A549 (cell line): ENCODE results near the gene TTLL1. TPM values are rescaled to one million over a fixed set of nuclear protein-coding genes. Genes with fewer than 3 reads are reported as not detected.
"Not testable (repeated sequence)": the region's sequence is repeated elsewhere in the genome, so short reads cannot be mapped to it uniquely, and the experiment has no call there.

Source experiments
- ATAC-seq, 2 experiments: fragments of 200-7000 bp in 1 of 2; fragments of >200 bp in 1 of 2; cut with Nextera tagmentation in 1 of 2; cut with Tn5 transposase in 1 of 2; 3 replicates each; pipeline versions ENCODE4 v1.8.0 to v1.9.1; 2018 to 2020; ENCODE audit warnings: mild to moderate bottlenecking in 1 of 2, moderate library complexity in 1 of 2
- CTCF ChIA-PET: fragments of 300-600 bp; sonication (Branson Sonifier 250); formaldehyde crosslinking; extraction: SDS; loops from one replicate; lab custom pipeline; 2021; ENCODE audit warnings: antibody characterized with exemption, inconsistent platforms; lab: Yijun Ruan, JAX
- POLR2A ChIA-PET: fragments of 350-600 bp; formaldehyde crosslinking; extraction: SDS; loops from one replicate; lab custom pipeline; 2021; ENCODE audit warnings: antibody characterized with exemption, inconsistent platforms; lab: Yijun Ruan, JAX
- DNase-seq, 2 experiments: peaks; one replicate each; pipeline versions ENCODE4 v3.0.0 to v3.0.0-alpha.2; 2011 to 2016; ENCODE audit warnings: low read depth in 1 of 2, low spot score in 1 of 2
- FAIRE-seq: peaks from 2 replicates; lab custom pipeline; 2011; peaks lifted over from hg19 to GRCh38; lab: Jason Lieb, UNC
- H3K27ac ChIP-seq, 2 experiments: fragments of >200 bp; sonication (Bioruptor Twin); formaldehyde crosslinking; 3 replicates each; pipeline ENCODE4 v1.5.1; 2016 to 2017
- H3K4me1 ChIP-seq: fragments of >200 bp; sonication (Bioruptor Twin); formaldehyde crosslinking; 3 replicates; pipeline ENCODE4 v1.6.1; 2016
- H3K4me2 ChIP-seq: fragments of >200 bp; sonication (Bioruptor Twin); formaldehyde crosslinking; 3 replicates; pipeline ENCODE4 v1.6.1; 2016
- H3K4me3 ChIP-seq: fragments of >200 bp; sonication (Bioruptor Twin); formaldehyde crosslinking; 3 replicates; pipeline ENCODE4 v1.5.1; 2016
- H3K9me3 ChIP-seq: fragments of >200 bp; sonication (Bioruptor Twin); formaldehyde crosslinking; 3 replicates; pipeline ENCODE4 v1.6.1; 2016
- BHLHE40 ChIP-seq: IDR thresholded peaks from 2 replicates; pipeline ENCODE4 v1.6.1; 2012; ENCODE audit warnings: low read depth, low read length, inconsistent platforms
- CBX8 ChIP-seq: fragments of 200-600 bp; sonication (generic); IDR thresholded peaks from 2 replicates; pipeline ENCODE4 v1.6.1; 2016
- CHD2 ChIP-seq: fragments of 150-350 bp; IDR thresholded peaks from 2 replicates; pipeline ENCODE4 v1.6.1; 2014; ENCODE audit warnings: low read length; ENCODE audit not compliant: partially characterized antibody
- EHF ChIP-seq: fragments of 250-450 bp; sonication (Bioruptor Pico); IDR thresholded peaks from 2 replicates; pipeline ENCODE4 v1.5.0; 2020; ENCODE audit warnings: mild to moderate bottlenecking
- EHMT2 ChIP-seq: fragments of 200-600 bp; sonication (generic); IDR thresholded peaks from 2 replicates; pipeline ENCODE4 v1.6.1; 2016; ENCODE audit warnings: antibody characterized with exemption, low read depth, mild to moderate bottlenecking, moderate library complexity
- FOSB ChIP-seq: fragments of 250-450 bp; sonication (Bioruptor Pico); IDR thresholded peaks from 2 replicates; pipeline ENCODE4 v1.5.0; 2020; ENCODE audit warnings: mild to moderate bottlenecking, moderate library complexity
- FOSL2 ChIP-seq, 2 experiments: fragments of 450-650 bp in 1 of 2; fragments of >200 bp in 1 of 2; sonication (Bioruptor Twin) in 1 of 2; formaldehyde crosslinking; IDR thresholded peaks; 2 replicates each; pipeline versions ENCODE4 v1.5.0 to v1.6.1; 2016 to 2020; ENCODE audit warnings: mild to moderate bottlenecking in 1 of 2, moderate library complexity in 1 of 2
- FOXS1 ChIP-seq: fragments of 250-450 bp; sonication (Bioruptor Pico); IDR thresholded peaks from 2 replicates; pipeline ENCODE4 v1.5.0; 2020; ENCODE audit warnings: mild to moderate bottlenecking, moderate library complexity
- HEYL ChIP-seq: fragments of 250-450 bp; sonication (Bioruptor Pico); IDR thresholded peaks from 2 replicates; pipeline ENCODE4 v1.8.0; 2021; ENCODE audit warnings: mild to moderate bottlenecking, moderate library complexity
- JUN ChIP-seq, 2 experiments: fragments of >200 bp; sonication (Bioruptor Twin); formaldehyde crosslinking; IDR thresholded peaks; 2 replicates in 1 of 2; 3 replicates in 1 of 2; pipeline ENCODE4 v1.6.1; 2016 to 2017
- MAFK ChIP-seq: fragments of 450-650 bp; IDR thresholded peaks from 2 replicates; pipeline ENCODE4 v1.6.1; 2014; ENCODE audit not compliant: partially characterized antibody
- MAX ChIP-seq: IDR thresholded peaks from 2 replicates; pipeline ENCODE4 v1.6.1; 2012
- MYC ChIP-seq: IDR thresholded peaks from 2 replicates; pipeline ENCODE4 v1.6.1; 2012; ENCODE audit warnings: mild to moderate bottlenecking, inconsistent platforms, low read length, improper control_type of control experiment, borderline replicate concordance
- NFE2L2 ChIP-seq: fragments of 150-350 bp; conservative IDR thresholded peaks from 2 replicates; pipeline ENCODE4 v1.6.1; 2014; ENCODE audit warnings: low read length
- PHF8 ChIP-seq: fragments of 200-600 bp; sonication (generic); IDR thresholded peaks from 2 replicates; pipeline ENCODE4 v1.6.1; 2016; ENCODE audit warnings: low read depth, mild to moderate bottlenecking, antibody characterized with exemption, moderate library complexity, borderline replicate concordance
- POLR2A ChIP-seq: IDR thresholded peaks from 2 replicates; pipeline ENCODE4 v1.6.1; 2012; ENCODE audit warnings: mild to moderate bottlenecking, low read length
- RCOR1 ChIP-seq: fragments of 150-350 bp; IDR thresholded peaks from 2 replicates; pipeline ENCODE4 v1.6.1; 2014; ENCODE audit warnings: antibody characterized with exemption, low read length, low read depth
- RFX5 ChIP-seq: fragments of 450-650 bp; IDR thresholded peaks from 2 replicates; pipeline ENCODE4 v1.7.1; 2014; ENCODE audit warnings: antibody characterized with exemption, mild to moderate bottlenecking, moderate library complexity
- SREBF2 ChIP-seq: fragments of 450-650 bp; IDR thresholded peaks from 2 replicates; pipeline ENCODE4 v1.6.1; 2014; ENCODE audit warnings: mild to moderate bottlenecking, moderate library complexity
- USF2 ChIP-seq: fragments of 450-650 bp; IDR thresholded peaks from 2 replicates; pipeline ENCODE4 v1.6.1; 2014; ENCODE audit warnings: antibody characterized with exemption
- ZC3H11A ChIP-seq: fragments of 450-650 bp; IDR thresholded peaks from 2 replicates; pipeline ENCODE4 v1.6.1; 2014; ENCODE audit warnings: antibody characterized with exemption, mild to moderate bottlenecking
- ZSCAN20 ChIP-seq: fragments of 250-450 bp; sonication (Bioruptor Pico); IDR thresholded peaks from 2 replicates; pipeline ENCODE4 v1.8.0; 2022; ENCODE audit warnings: mild to moderate bottlenecking, moderate library complexity
- WGBS: methylation state at CpG from one replicate; pipeline ENCODE4 v1.1.6; 2017; ENCODE audit errors: missing lambda C conversion rate; 5-methylcytosine and 5-hydroxymethylcytosine counted together
- polyA plus RNA-seq, 4 experiments: library from polyadenylated mRNA; depleted of rRNA in 3 of 4; stranded (reverse); fragments of >200 nt; fragmentation: RNase III in 1 of 4; extraction: RNeasy Plus Mini Kit Qiagen cat#74134 plus additional on column Dnase treatment in 1 of 4; gene quantifications; 2 replicates in 3 of 4; 3 replicates in 1 of 4; pipeline ENCODE4 v1.2.3, GENCODE V29; 2011 to 2017
- TF ChIP-seq, protein P1 (sequence below): fragments of >200 bp; sonication (Bioruptor Twin); formaldehyde crosslinking; IDR thresholded peaks from 2 replicates; pipeline ENCODE4 v1.6.1; 2016
- TF ChIP-seq, protein P2 (sequence below): fragments of 250-450 bp; sonication (Bioruptor Pico); IDR thresholded peaks from 2 replicates; pipeline ENCODE4 v1.5.0; 2021; ENCODE audit warnings: mild to moderate bottlenecking, moderate library complexity, borderline replicate concordance

TTLL1 gene
- polyA plus RNA-seq, 2 of the 4 experiments (the other 2 are of a cell fraction) = 2.3 to 5.0 TPM

- no peak for DNase-seq
- Histone ChIP-seq H3K4me1 (0 out of 3 replicates have a peak, but pooled peaks cover 2% of the 10 kb centered on the region), H3K4me3 (no peak overlapping the region), H3K9me3 (no peaks in the 10 kb centered on the region), H3K4me2 (no peak overlapping the region), H3K27ac (no peak overlapping the region)
- no peak for ATAC-seq
- ChIA-PET POLR2A (no interaction called here), CTCF (no interaction called here)
- TF ChIP-seq PHF8 (no peak), EHF (CRISPR knock-in tag) (no peak), FOSL2 (IDR thresholded peaks at IDR 0.05) (no peak), FOSL2 (CRISPR knock-in tag; IDR thresholded peaks at IDR 0.05) (no peak), POLR2A (no peak), JUN (IDR thresholded peaks at IDR 0.05) (no peak), USF2 (no peak), MAX (no peak), RCOR1 (no peak), SREBF2 (no peak), EHMT2 (no peak), BHLHE40 (no peak)
- no peak for FAIRE-seq
- WGBS = 85% methylated on average over 8 of the region's 8 CpGs
These were observed 17.1 kb upstream of the TTLL1 start for GRCh38 chr22:43106302-43106701.

DNA sequence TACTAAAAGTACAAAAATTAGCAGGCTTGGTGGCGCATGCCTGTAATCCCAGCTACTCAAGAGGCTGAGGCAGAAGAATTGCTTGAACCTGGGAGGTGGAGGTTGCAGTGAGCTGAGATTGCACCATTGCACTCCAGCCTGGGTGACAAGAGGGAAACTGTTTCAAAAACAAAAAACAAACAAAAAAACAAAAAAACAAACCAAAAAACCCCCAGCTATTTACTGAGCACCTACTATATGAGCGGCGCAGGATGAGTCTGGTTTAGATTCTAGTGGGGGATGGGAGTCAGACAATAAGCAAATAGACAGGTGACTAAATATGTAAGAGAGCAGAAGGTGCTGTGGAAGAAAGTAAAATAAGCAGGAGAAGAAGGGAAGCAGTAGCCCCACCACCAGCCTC lies 15.8 kb upstream of the TTLL1 start:
- CTCF ChIA-PET, H3K4me1 ChIP-seq, ATAC-seq, H3K4me3 ChIP-seq, H3K4me2 ChIP-seq, H3K27ac ChIP-seq, DNase-seq, POLR2A ChIA-PET, FAIRE-seq, H3K9me3 ChIP-seq: not testable (repeated sequence)
- 97% methylated on average over 3 of the region's 3 CpGs for WGBS

- H3K4me3 ChIP-seq; H3K9me3 ChIP-seq; H3K4me2 ChIP-seq; ATAC-seq; CTCF ChIA-PET; TF ChIP-seq FOSL2 (IDR thresholded peaks at IDR 0.05): not testable (repeated sequence)
- POLR2A ChIA-PET = interaction anchor here (0.6 kb wide), 1 partner anchor 45 kb away, joined by 3 read pairs; no protein-coding TSS in a partner anchor
- TF ChIP-seq USF2 (0 out of 2 replicates have a peak, but pooled peaks have one; percentile 13), FOSL2 (CRISPR knock-in tag; IDR thresholded peaks at IDR 0.05) (0 out of 2 replicates have a peak, but pooled peaks have one; percentile 2), MAFK (peak; percentile 74)
- TF ChIP-seq, all 56 proteins: peak for 3; not testable (repeated sequence) for 53
- not testable (repeated sequence) for DNase-seq, H3K27ac ChIP-seq, H3K4me1 ChIP-seq, FAIRE-seq
- WGBS = 74% methylated on average over 15 of the region's 15 CpGs
These were observed 14.9 kb upstream of the TTLL1 start for GRCh38 chr22:43104056-43104625.

GRCh38 chr22:43101306-43101705 lies 12.1 kb upstream of the TTLL1 start:
- CTCF ChIA-PET = interaction anchor here (0.6 kb wide), 1 partner anchor 52 kb away, joined by 3 read pairs; no protein-coding TSS in a partner anchor
- no peaks in the 10 kb centered on the region for H3K4me1 ChIP-seq
- FAIRE-seq (no peak), ATAC-seq (no peak), DNase-seq (no peak)
- no peak overlapping the region for H3K4me3 ChIP-seq
- no peak overlapping the region for H3K4me2 ChIP-seq
- H3K9me3 ChIP-seq = no peaks in the 10 kb centered on the region
- TF ChIP-seq RCOR1 (no peak), EHMT2 (no peak), MYC (no peak), NFE2L2 (no peak), CBX8 (no peak), EHF (CRISPR knock-in tag) (no peak), SREBF2 (no peak), ZC3H11A (no peak), FOSB (no peak), HEYL (CRISPR knock-in tag) (no peak), FOXS1 (CRISPR knock-in tag) (no peak), BHLHE40 (no peak), CHD2 (no peak), ZSCAN20 (CRISPR knock-in tag) (no peak), JUN (IDR thresholded peaks at IDR 0.05) (no peak), RFX5 (no peak)
- TF ChIP-seq, protein P1, sequence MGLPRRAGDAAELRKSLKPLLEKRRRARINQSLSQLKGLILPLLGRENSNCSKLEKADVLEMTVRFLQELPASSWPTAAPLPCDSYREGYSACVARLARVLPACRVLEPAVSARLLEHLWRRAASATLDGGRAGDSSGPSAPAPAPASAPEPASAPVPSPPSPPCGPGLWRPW = no peak
- TF ChIP-seq, protein P2, sequence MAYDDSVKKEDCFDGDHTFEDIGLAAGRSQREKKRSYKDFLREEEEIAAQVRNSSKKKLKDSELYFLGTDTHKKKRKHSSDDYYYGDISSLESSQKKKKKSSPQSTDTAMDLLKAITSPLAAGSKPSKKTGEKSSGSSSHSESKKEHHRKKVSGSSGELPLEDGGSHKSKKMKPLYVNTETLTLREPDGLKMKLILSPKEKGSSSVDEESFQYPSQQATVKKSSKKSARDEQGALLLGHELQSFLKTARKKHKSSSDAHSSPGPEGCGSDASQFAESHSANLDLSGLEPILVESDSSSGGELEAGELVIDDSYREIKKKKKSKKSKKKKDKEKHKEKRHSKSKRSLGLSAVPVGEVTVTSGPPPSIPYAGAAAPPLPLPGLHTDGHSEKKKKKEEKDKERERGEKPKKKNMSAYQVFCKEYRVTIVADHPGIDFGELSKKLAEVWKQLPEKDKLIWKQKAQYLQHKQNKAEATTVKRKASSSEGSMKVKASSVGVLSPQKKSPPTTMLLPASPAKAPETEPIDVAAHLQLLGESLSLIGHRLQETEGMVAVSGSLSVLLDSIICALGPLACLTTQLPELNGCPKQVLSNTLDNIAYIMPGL (CRISPR knock-in tag) = no peak
- TF ChIP-seq, all 56 proteins: peak for 0
- H3K27ac ChIP-seq = no peak overlapping the region
- WGBS = 69% methylated on average over 7 of the region's 7 CpGs
- POLR2A ChIA-PET = no interaction called here
